GM18867 (cell line): ENCODE results near the gene PPFIA3.
A peak's percentile ranks its signal among the peaks of the same experiment; 100 is the strongest.
"Not testable (repeated sequence)": the region's sequence is repeated elsewhere in the genome, so short reads cannot be mapped to it uniquely, and the experiment has no call there.

Experiments used
- ATAC-seq: cut with Tn5 transposase; IDR thresholded peaks from one replicate; pipeline ENCODE4 v1.9.1; 2021; ENCODE audit warnings: mild to moderate bottlenecking, moderate library complexity; ENCODE audit not compliant: unreplicated experiment

Gene PPFIA3

GRCh38 chr19:49119411-49120324 is at the start of gene PPFIA3:
TSS of gene PPFIA3 (plus strand) at chr19:49119544. CDS start at chr19:49127874, 8,330 bp downstream.
- ATAC-seq, result no peak

GRCh38 chr19:49070416-49070815 is 48.9 kb upstream of the PPFIA3 start:
- ATAC-seq, result no peak

- ATAC-seq, result no peak
Measured at GRCh38 chr19:49071860-49072547, 47.3 kb upstream of the PPFIA3 start.

- no peak for ATAC-seq
Measured at GRCh38 chr19:49073514-49074378, 45.6 kb upstream of the PPFIA3 start.

- ATAC-seq, result not testable (repeated sequence)
Measured at GRCh38 chr19:49074869-49075268, 44.5 kb upstream of the PPFIA3 start.

GRCh38 chr19:49080392-49080791 is 39.0 kb upstream of the PPFIA3 start:
- ATAC-seq, result no peak

- ATAC-seq, result no peak
Measured at GRCh38 chr19:49081273-49081672, 38.1 kb upstream of the PPFIA3 start.

GRCh38 chr19:49084206-49085019 is 34.9 kb upstream of the PPFIA3 start:
- ATAC-seq, result no peak

- ATAC-seq, result peak; percentile 91
Measured at GRCh38 chr19:49085020-49085867, 34.1 kb upstream of the PPFIA3 start, which contains the start of gene SNRNP70. TSS of gene SNRNP70 (plus strand) at chr19:49085451. CDS start at chr19:49086415, 964 bp downstream.

GRCh38 chr19:49085868-49086232 is 33.5 kb upstream of the PPFIA3 start:
- ATAC-seq, result no peak

- ATAC-seq, result no peak
Measured at GRCh38 chr19:49086296-49086695, 33.0 kb upstream of the PPFIA3 start.

GRCh38 chr19:49091391-49092038 is 27.8 kb upstream of the PPFIA3 start:
- no peak for ATAC-seq

- ATAC-seq, result no peak
Measured at GRCh38 chr19:49092686-49093085, 26.7 kb upstream of the PPFIA3 start.

GRCh38 chr19:49094505-49095482 is 24.6 kb upstream of the PPFIA3 start:
- ATAC-seq, result no peak

GRCh38 chr19:49097453-49098288 is 21.7 kb upstream of the PPFIA3 start:
- no peak for ATAC-seq

GRCh38 chr19:49098795-49099194 is 20.5 kb upstream of the PPFIA3 start:
- ATAC-seq, result no peak

- no peak for ATAC-seq
Measured at GRCh38 chr19:49101160-49101559, 18.2 kb upstream of the PPFIA3 start.
